HFFc6 (cell line): Measurements from ENCODE around the gene GPR137. TPM values are rescaled to one million over a fixed set of nuclear protein-coding genes. Genes with fewer than 3 reads are reported as not detected.

Experiments
- DNase-seq: peaks from one replicate; pipeline ENCODE4 v3.0.0-alpha.2; 2018
- H3K27ac Mint-ChIP-seq: 2 replicates; pipeline ENCODE4 v1.8.0; 2020; ENCODE audit warnings: mild to moderate bottlenecking, mixed read lengths
- H3K27me3 Mint-ChIP-seq: 2 replicates; pipeline ENCODE4 v1.8.0; 2021; ENCODE audit warnings: mild to moderate bottlenecking, moderate library complexity, mixed read lengths; ENCODE audit not compliant: insufficient read depth
- H3K36me3 Mint-ChIP-seq: 2 replicates; pipeline ENCODE4 v1.8.0; 2021; ENCODE audit warnings: low read depth, mixed read lengths
- H3K4me1 Mint-ChIP-seq: 2 replicates; pipeline ENCODE4 v1.8.0; 2020; ENCODE audit warnings: low read depth, mixed read lengths
- H3K4me3 Mint-ChIP-seq: 2 replicates; pipeline ENCODE4 v1.8.0; 2020; ENCODE audit warnings: mild to moderate bottlenecking, moderate library complexity, mixed read lengths
- H3K9me3 Mint-ChIP-seq: 2 replicates; pipeline ENCODE4 v1.8.0; 2020; ENCODE audit warnings: mild to moderate bottlenecking, mixed read lengths
- CTCF ChIP-seq: fragments of 200-600 bp; sonication (generic); IDR thresholded peaks from 2 replicates; pipeline ENCODE4 v1.5.0; 2021; ENCODE audit warnings: antibody characterized with exemption, mild to moderate bottlenecking
- total RNA-seq, 6 experiments: library from RNA; stranded (reverse); fragmentation: NEBNext Ultra II Directional; extraction: Animal tissue kit (Norgen Biotek cat#: 25700); gene quantifications; 2 replicates in 1 of 6; 3 replicates in 5 of 6; pipeline ENCODE4 v1.2.3, GENCODE V29; 2021

GPR137 gene
- total RNA-seq, 6 experiments from 2014 or later: 27.9 to 42.1 (median 34.7) TPM

- TF ChIP-seq CTCF: no peak
- Mint-ChIP-seq H3K27ac (peak overlapping the region; percentile 61), H3K4me3 (no peak overlapping the region), H3K27me3 (peaks cover 6% of the 10 kb centered on the region), H3K36me3 (peaks cover 12% of the 10 kb centered on the region), H3K4me1 (peaks cover 6% of the 10 kb centered on the region), H3K9me3 (no peaks in the 10 kb centered on the region; the same call in 1 of the 2 replicates)
- DNase-seq: no peak
These were observed 39.2 kb downstream of the GPR137 start for GRCh38 chr11:64324692-64325469.

GRCh38 chr11:64327375-64327774, 41.7 kb downstream of the GPR137 start:
- DNase-seq: no peak
- H3K4me1 Mint-ChIP-seq: peaks cover 10% of the 10 kb centered on the region
- no peaks in the 10 kb centered on the region; the same call in 1 of the 2 replicates for H3K9me3 Mint-ChIP-seq

GRCh38 chr11:64327993-64328392, 42.3 kb downstream of the GPR137 start:
- Mint-ChIP-seq H3K4me3 (no peak overlapping the region), H3K4me1 (peaks cover 10% of the 10 kb centered on the region), H3K36me3 (no peaks in the 10 kb centered on the region), H3K27me3 (peaks cover 6% of the 10 kb centered on the region), H3K9me3 (no peaks in the 10 kb centered on the region; the same call in 1 of the 2 replicates), H3K27ac (no peak overlapping the region)
- TF ChIP-seq CTCF: no peak
- DNase-seq: no peak

More at GRCh38 chr11:64327375-64327774, 41.7 kb downstream of the GPR137 start:
- H3K36me3 Mint-ChIP-seq: no peaks in the 10 kb centered on the region
- H3K27me3 Mint-ChIP-seq: peaks cover 6% of the 10 kb centered on the region
- no peak overlapping the region for H3K4me3 Mint-ChIP-seq
- H3K27ac Mint-ChIP-seq: no peak overlapping the region
- no peak for TF ChIP-seq CTCF

- no peak for DNase-seq
- no peak overlapping the region for H3K4me3 Mint-ChIP-seq
- no peaks in the 10 kb centered on the region for H3K36me3 Mint-ChIP-seq
- no peak for TF ChIP-seq CTCF
- no peak overlapping the region for H3K27ac Mint-ChIP-seq
- peaks cover 6% of the 10 kb centered on the region for H3K27me3 Mint-ChIP-seq
- H3K4me1 Mint-ChIP-seq: peaks cover 22% of the 10 kb centered on the region
- H3K9me3 Mint-ChIP-seq: no peaks in the 10 kb centered on the region; the same call in 1 of the 2 replicates
These were observed 45.2 kb downstream of the GPR137 start for GRCh38 chr11:64330888-64331287.

GRCh38 chr11:64331569-64332371, 46.1 kb downstream of the GPR137 start:
- Mint-ChIP-seq H3K27ac (peak overlapping the region; percentile 25), H3K27me3 (peaks cover 6% of the 10 kb centered on the region), H3K4me1 (peaks cover 22% of the 10 kb centered on the region), H3K9me3 (no peaks in the 10 kb centered on the region; the same call in 1 of the 2 replicates), H3K4me3 (peak overlapping the region; percentile 12), H3K36me3 (no peaks in the 10 kb centered on the region)
- TF ChIP-seq CTCF: peak; percentile 86
- DNase-seq: peak; percentile 92
